Measurements from ENCODE around the gene SHB.

SHB gene

GRCh38 chr9:37972351-37972848 lies 96.6 kb downstream of the SHB start:
- DNase-seq (ENCODE audit: extremely low read depth in 1 of 2, low read depth in 1 of 2), result no peak

GRCh38 chr9:37971691-37972090 lies 97.3 kb downstream of the SHB start:
- no peak for DNase-seq (ENCODE audit: extremely low read depth in 1 of 2, low read depth in 1 of 2)

GRCh38 chr9:37971108-37971459 lies 97.9 kb downstream of the SHB start:
- DNase-seq (ENCODE audit: extremely low read depth in 1 of 2, low read depth in 1 of 2), result peak in 1 of 2 donors; percentile 34

GRCh38 chr9:37970301-37971107 lies 98.5 kb downstream of the SHB start:
- DNase-seq (ENCODE audit: extremely low read depth in 1 of 2, low read depth in 1 of 2), result no peak

GRCh38 chr9:37969558-37970300 lies 99.3 kb downstream of the SHB start:
- DNase-seq (ENCODE audit: extremely low read depth in 1 of 2, low read depth in 1 of 2), result no peak

- DNase-seq (ENCODE audit: extremely low read depth in 1 of 2, low read depth in 1 of 2), result no peak
Measured at GRCh38 chr9:37969130-37969529, 99.9 kb downstream of the SHB start.

- no peak for DNase-seq (ENCODE audit: extremely low read depth in 1 of 2, low read depth in 1 of 2)
Measured at GRCh38 chr9:37968228-37968701, 100.8 kb downstream of the SHB start.

GRCh38 chr9:37967761-37968080 lies 101.3 kb downstream of the SHB start:
- no peak for DNase-seq (ENCODE audit: extremely low read depth in 1 of 2, low read depth in 1 of 2)

- no peak for DNase-seq (ENCODE audit: extremely low read depth in 1 of 2, low read depth in 1 of 2)
Measured at GRCh38 chr9:37967014-37967760, 101.8 kb downstream of the SHB start.

- DNase-seq (ENCODE audit: extremely low read depth in 1 of 2, low read depth in 1 of 2), result no peak
Measured at GRCh38 chr9:37966412-37967013, 102.5 kb downstream of the SHB start.

GRCh38 chr9:37965676-37966345 lies 103.2 kb downstream of the SHB start:
- DNase-seq (ENCODE audit: extremely low read depth in 1 of 2, low read depth in 1 of 2), result peak in 1 of 2 donors; percentile 32

GRCh38 chr9:37965116-37965515 lies 103.9 kb downstream of the SHB start:
- no peak for DNase-seq (ENCODE audit: extremely low read depth in 1 of 2, low read depth in 1 of 2)

- DNase-seq (ENCODE audit: extremely low read depth in 1 of 2, low read depth in 1 of 2), result no peak
Measured at GRCh38 chr9:37964740-37965081, 104.3 kb downstream of the SHB start.

GRCh38 chr9:37963936-37964739 lies 104.9 kb downstream of the SHB start:
- DNase-seq (ENCODE audit: extremely low read depth in 1 of 2, low read depth in 1 of 2), result peak in 1 of 2 donors; percentile 26

GRCh38 chr9:37961351-37961750 lies 107.7 kb downstream of the SHB start:
- no peak for DNase-seq (ENCODE audit: extremely low read depth in 1 of 2, low read depth in 1 of 2)

- DNase-seq (ENCODE audit: extremely low read depth in 1 of 2, low read depth in 1 of 2), result no peak
Measured at GRCh38 chr9:37960631-37961030, 108.4 kb downstream of the SHB start.

- DNase-seq (ENCODE audit: extremely low read depth in 1 of 2, low read depth in 1 of 2), result no peak
Measured at GRCh38 chr9:37959976-37960375, 109.1 kb downstream of the SHB start.

GRCh38 chr9:37958154-37958553 lies 110.9 kb downstream of the SHB start:
- DNase-seq (ENCODE audit: extremely low read depth in 1 of 2, low read depth in 1 of 2), result no peak

GRCh38 chr9:37957664-37957953 lies 111.4 kb downstream of the SHB start:
- DNase-seq (ENCODE audit: extremely low read depth in 1 of 2, low read depth in 1 of 2), result no peak

Data from stimulated activated CD8-positive, alpha-beta memory T cell treated with anti-CD3 and anti-CD28 coated beads, Interleukin-7, amount 100 ng/mL, for 48 hours (primary cell).